BE2C (cell line): ENCODE measurements around the gene TRRAP.

Experiments
- DNase-seq: peaks from one replicate; pipeline ENCODE4 v3.0.0-alpha.2; 2020
- H3K27me3 ChIP-seq: fragments of 250-450 bp; sonication (Bioruptor Pico); 2 replicates; pipeline ENCODE4 v1.5.1; 2020; ENCODE audit warnings: mild to moderate bottlenecking
- H3K36me3 ChIP-seq: fragments of 250-450 bp; sonication (Bioruptor Pico); 2 replicates; pipeline ENCODE4 v1.5.1; 2020; ENCODE audit warnings: mild to moderate bottlenecking
- H3K4me1 ChIP-seq: fragments of 250-450 bp; sonication (Bioruptor Pico); 2 replicates; pipeline ENCODE4 v1.5.1; 2020
- H3K4me3 ChIP-seq: 2 replicates; pipeline ENCODE4 v1.5.1; 2011; ENCODE audit warnings: low read depth, low read length
- H3K9me3 ChIP-seq: fragments of 250-450 bp; sonication (Bioruptor Pico); 2 replicates; pipeline ENCODE4 v1.5.1; 2020
- TF ChIP-seq, protein P1 (sequence below): IDR thresholded peaks from 2 replicates; pipeline ENCODE4 v1.5.1; 2012; ENCODE audit warnings: mild to moderate bottlenecking, low read depth, low read length

Gene TRRAP

DNA sequence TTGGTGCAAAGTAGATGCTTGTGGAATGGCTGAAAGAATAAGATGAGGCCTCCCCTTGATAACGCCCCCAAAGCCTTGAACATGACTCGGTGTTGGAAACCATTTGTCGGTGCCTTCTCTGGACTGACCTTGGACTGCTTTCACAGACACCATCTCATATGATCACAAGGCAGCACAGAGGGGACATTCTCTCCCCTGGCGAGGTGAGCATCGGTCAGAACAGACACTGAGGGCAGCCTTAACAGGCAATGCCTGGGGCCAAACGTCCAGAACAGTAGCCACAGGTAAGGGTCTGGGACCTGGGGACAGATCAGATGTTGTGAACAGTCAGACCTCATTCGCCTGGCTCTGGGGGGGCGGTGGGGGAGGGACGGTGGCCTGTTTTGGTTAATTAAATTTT is 2.8 kb upstream of the TRRAP start:
- Histone ChIP-seq H3K9me3 (no peaks in the 10 kb centered on the region), H3K27me3 (no peaks in the 10 kb centered on the region), H3K4me3 (no peak overlapping the region), H3K36me3 (no peaks in the 10 kb centered on the region), H3K4me1 (no peaks in the 10 kb centered on the region)
- TF ChIP-seq, protein P1, sequence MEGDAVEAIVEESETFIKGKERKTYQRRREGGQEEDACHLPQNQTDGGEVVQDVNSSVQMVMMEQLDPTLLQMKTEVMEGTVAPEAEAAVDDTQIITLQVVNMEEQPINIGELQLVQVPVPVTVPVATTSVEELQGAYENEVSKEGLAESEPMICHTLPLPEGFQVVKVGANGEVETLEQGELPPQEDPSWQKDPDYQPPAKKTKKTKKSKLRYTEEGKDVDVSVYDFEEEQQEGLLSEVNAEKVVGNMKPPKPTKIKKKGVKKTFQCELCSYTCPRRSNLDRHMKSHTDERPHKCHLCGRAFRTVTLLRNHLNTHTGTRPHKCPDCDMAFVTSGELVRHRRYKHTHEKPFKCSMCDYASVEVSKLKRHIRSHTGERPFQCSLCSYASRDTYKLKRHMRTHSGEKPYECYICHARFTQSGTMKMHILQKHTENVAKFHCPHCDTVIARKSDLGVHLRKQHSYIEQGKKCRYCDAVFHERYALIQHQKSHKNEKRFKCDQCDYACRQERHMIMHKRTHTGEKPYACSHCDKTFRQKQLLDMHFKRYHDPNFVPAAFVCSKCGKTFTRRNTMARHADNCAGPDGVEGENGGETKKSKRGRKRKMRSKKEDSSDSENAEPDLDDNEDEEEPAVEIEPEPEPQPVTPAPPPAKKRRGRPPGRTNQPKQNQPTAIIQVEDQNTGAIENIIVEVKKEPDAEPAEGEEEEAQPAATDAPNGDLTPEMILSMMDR = no peak
- no peak for DNase-seq

DNA sequence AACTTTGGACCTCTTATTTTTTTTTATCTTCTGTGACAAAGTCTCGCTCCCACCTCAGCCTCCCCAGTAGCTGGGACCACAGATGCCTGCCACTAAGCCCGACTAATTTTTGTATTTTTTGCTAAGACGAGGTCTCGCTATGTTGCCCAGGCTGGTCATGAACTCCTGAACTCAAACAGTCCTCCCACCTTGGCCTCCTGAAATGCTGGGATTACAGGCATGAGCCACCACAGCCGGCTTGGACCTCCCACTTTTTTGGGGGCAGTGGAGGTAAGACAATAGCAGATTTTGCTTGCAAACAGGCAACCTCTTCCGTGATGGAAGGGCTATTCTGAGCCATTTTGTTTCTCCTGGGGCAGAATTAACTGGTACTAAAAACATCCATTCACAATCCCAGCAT is 1.2 kb upstream of the TRRAP start:
- DNase-seq = no peak
- H3K9me3 ChIP-seq = no peaks in the 10 kb centered on the region

DNA sequence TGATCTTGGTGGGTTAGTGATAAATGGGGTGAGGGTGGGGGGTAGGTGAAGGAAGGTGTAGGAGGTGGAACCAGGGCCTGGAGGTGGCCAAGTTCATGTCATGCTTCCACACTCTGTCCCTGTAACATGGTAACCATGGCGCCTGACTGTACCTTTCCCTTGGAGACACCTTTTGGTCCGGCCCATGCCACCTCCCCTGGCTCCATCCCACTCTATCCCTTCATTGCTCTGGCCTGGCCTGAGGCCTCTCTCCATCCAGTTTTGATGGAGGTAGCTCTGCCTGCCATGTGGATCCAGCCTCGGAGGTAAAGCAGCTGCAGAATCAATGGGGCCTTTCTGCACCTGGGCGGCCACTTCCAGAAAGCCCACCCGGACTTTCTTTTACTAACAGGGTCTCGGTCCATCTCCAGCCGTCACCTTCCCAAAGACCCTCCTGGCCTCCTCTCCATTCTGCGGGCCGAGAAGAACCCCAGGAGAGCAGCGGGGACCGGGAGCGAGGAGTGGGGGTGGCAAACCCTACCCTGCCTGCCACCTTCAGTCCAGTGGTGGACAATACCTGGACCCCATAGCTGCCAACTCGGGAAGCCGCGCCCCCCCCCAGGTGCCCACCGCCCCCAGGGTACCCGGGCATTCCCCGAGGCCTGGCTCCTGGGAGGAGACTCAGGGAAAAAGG is 504 bp upstream of the TRRAP start:
- H3K27me3 ChIP-seq = no peaks in the 10 kb centered on the region
- TF ChIP-seq, protein P1 = no peak
- no peak for DNase-seq
- peak overlapping the region; percentile 93 for H3K4me3 ChIP-seq
- H3K9me3 ChIP-seq = no peaks in the 10 kb centered on the region
- no peaks in the 10 kb centered on the region for H3K4me1 ChIP-seq
- peaks cover 19% of the 10 kb centered on the region for H3K36me3 ChIP-seq

More for the DNA sequence above, 1.2 kb upstream of the TRRAP start:
- TF ChIP-seq, protein P1 = no peak
- peaks cover 13% of the 10 kb centered on the region for H3K36me3 ChIP-seq
- H3K4me3 ChIP-seq = no peak overlapping the region
- H3K27me3 ChIP-seq = no peaks in the 10 kb centered on the region
- H3K4me1 ChIP-seq = no peaks in the 10 kb centered on the region

DNA sequence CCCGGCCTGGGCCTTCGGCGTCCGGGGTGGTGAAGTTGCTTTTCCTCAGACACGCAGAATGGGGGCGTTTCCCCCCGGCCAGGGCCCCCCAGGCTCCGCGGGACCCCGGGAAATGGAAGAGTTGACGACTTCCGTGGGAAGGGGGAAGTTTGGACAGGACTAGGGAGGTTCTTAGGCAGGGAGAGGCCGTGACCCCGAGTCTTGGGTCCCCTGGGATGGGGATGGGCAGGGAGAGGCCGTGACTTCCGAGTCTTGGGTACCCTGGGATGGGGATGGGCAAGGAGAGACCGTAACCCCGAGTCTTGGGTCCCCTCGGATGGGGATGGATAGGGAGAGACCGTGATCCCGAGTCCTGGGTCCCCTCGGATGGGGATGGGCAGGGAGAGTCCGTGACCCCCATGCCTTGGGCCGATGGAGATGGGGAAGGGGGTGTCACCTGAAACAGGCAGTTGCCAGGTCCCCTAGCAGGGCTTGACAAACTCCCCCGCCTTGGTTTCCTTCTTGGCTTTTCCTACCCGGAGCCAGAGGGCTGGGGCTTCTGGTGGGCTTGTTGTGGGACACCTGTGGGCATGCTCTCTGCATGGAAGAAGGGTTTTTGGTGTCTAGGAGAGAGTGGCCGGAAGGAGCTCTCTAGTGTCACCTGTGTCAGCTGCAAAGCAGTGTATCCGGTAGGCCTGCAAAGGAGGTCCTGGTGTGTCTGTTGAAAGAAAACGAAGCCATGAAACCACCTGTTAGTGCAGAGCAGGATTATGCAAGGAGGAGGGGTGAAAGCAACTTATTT is 1.1 kb downstream of the TRRAP start:
- Histone ChIP-seq H3K27me3 (no peaks in the 10 kb centered on the region), H3K36me3 (peaks cover 33% of the 10 kb centered on the region), H3K4me1 (no peaks in the 10 kb centered on the region), H3K9me3 (no peaks in the 10 kb centered on the region), H3K4me3 (peak overlapping the region; percentile 93)
- TF ChIP-seq, protein P1 = peak; percentile 17; the same call in 1 of the 2 replicates
- DNase-seq = no peak

DNA sequence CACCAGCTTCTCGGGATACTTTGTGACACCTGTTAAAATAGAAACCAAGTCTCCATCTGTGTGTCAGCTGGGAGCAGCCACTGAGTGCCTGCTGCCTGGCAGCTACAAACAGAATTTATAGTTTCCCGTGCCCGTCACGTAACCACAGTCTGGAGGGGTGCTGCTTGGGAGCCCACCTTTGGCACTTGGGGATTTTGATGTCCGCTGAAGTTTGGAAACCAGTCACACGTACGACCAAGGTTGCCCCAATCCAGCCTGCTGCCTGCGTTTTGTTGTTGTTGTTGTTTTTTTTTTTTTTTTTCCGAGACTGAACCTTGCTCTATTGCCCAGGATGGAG is 1.6 kb downstream of the TRRAP start:
- TF ChIP-seq, protein P1 = no peak
- Histone ChIP-seq H3K36me3 (peaks cover 39% of the 10 kb centered on the region), H3K4me1 (no peaks in the 10 kb centered on the region), H3K27me3 (no peaks in the 10 kb centered on the region), H3K4me3 (peak overlapping the region; percentile 93), H3K9me3 (no peaks in the 10 kb centered on the region)
- no peak for DNase-seq

- H3K4me3 ChIP-seq = no peak overlapping the region
- H3K4me1 ChIP-seq = no peaks in the 10 kb centered on the region
- H3K36me3 ChIP-seq = peaks cover 39% of the 10 kb centered on the region
- H3K9me3 ChIP-seq = no peaks in the 10 kb centered on the region
- no peaks in the 10 kb centered on the region for H3K27me3 ChIP-seq
- TF ChIP-seq, protein P1 = no peak
- DNase-seq = no peak
Observed at GRCh38 chr7:98880485-98880884, 2.2 kb downstream of the TRRAP start.
